Psoas muscle (tissue), 8 donors: ENCODE results near the gene NOL9. TPM values are rescaled to one million over a fixed set of nuclear protein-coding genes. Genes with fewer than 3 reads are reported as not detected.

Experiments
- ATAC-seq, 4 donors: fragments of 200-7000 bp; cut with Tn5 transposase; one replicate each; pipeline ENCODE4 v1.9.1; 2020; ENCODE audit warnings: moderate library complexity in 3 of 4, mild to moderate bottlenecking in 2 of 4
- DNase-seq, 2 donors: peaks; one replicate each; pipeline ENCODE4 v3.0.0-alpha.2; 2020
- H3K27ac ChIP-seq: fragments of 200-600 bp; one replicate; pipeline ENCODE4 v1.8.0; 2022
- H3K27me3 ChIP-seq, 3 donors: fragments of 200-600 bp in 1 of 3; one replicate each; pipeline versions ENCODE4 v1.6.1 to v1.8.0; 2013 to 2022; ENCODE audit warnings: low read length in 2 of 3, mild to moderate bottlenecking in 2 of 3, moderate library complexity in 1 of 3; ENCODE audit not compliant: insufficient read depth in 3 of 3
- H3K36me3 ChIP-seq, 2 donors: fragments of 200-600 bp in 1 of 2; one replicate each; pipeline versions ENCODE4 v1.6.1 to v1.8.0; 2013 to 2022; ENCODE audit warnings: low read depth in 1 of 2, mild to moderate bottlenecking in 1 of 2, moderate library complexity in 1 of 2; ENCODE audit not compliant: insufficient read depth in 1 of 2
- H3K4me1 ChIP-seq: fragments of 200-600 bp; one replicate; pipeline ENCODE4 v1.8.0; 2022
- H3K4me3 ChIP-seq: fragments of 200-600 bp; one replicate; pipeline ENCODE4 v1.8.0; 2022; ENCODE audit warnings: mild to moderate bottlenecking
- H3K9me3 ChIP-seq: fragments of 200-600 bp; one replicate; pipeline ENCODE4 v1.8.0; 2022
- CTCF ChIP-seq: fragments of 200-600 bp; IDR thresholded peaks from one replicate; pipeline ENCODE4 v1.8.0; 2022; ENCODE audit warnings: antibody characterized with exemption
- WGBS, 3 donors: extraction: QIAGEN DNeasy Blood & Tissue Kit; methylation state at CpG; one replicate each; pipeline versions ENCODE4 v1.1.6 to v1.1.7; 2013; 5-methylcytosine and 5-hydroxymethylcytosine counted together
- intact Hi-C, 2 donors: fragments of 100-400 bp; cut with DNase I; formaldehyde crosslinking; loops; one replicate each; pipeline versions ENCODE4 v1.11.0 to v1.14.2; 2022
- polyA plus RNA-seq, 3 donors: library from polyadenylated mRNA; stranded (reverse); fragments of 200-250 nt; gene quantifications; one replicate each; pipeline ENCODE4 v1.2.3, GENCODE V29; 2013
- total RNA-seq, 4 donors: library from RNA; stranded (reverse); fragmentation: NEBNext Ultra II Directional in 2 of 4; extraction: Animal tissue kit (Norgen Biotek cat#: 25700) in 2 of 4; gene quantifications; one replicate each; pipeline versions ENCODE4 v1.2.1 to v1.2.4, GENCODE V29; 2021 to 2023
- donor health status: healthy with polysubstance abuse.
- donor health status: DM: no; HTN: no; CAD: no; lungs with moderate emphysema.
- donor health status: Bipolar disorder and iron deficiency.
- donor health status: healthy.
- donor health status: DM: yes; HTN: yes; CAD: no.
- donor health status: DM: no; HTN: no; CAD: no.
- donor health status: DM: no; HTN: no; CAD: no.
- donor health status: DM: yes; HTN: yes; CAD: no.

The NOL9 gene
- total and polyA plus RNA-seq, 7 donors: 5.0 to 26.1 (median 17.1) TPM

- Histone ChIP-seq H3K4me1 (peaks cover 7% of the 10 kb centered on the region), H3K4me3 (peak within 1 kb of the TSS; percentile 64), H3K27me3 (peaks cover 0 to 18% (median 2%) of the 10 kb centered on the region in 3 donors), H3K27ac (peak within 1 kb of the TSS; percentile 53), H3K36me3 (no peaks in the 10 kb centered on the region), H3K9me3 (no peaks in the 10 kb centered on the region)
- 72 to 84% (median 74%) methylated on average over 6 of the region's 6 CpGs for WGBS, 3 donors
- DNase-seq (no peak), ATAC-seq (peak in 1 of 4 donors; percentile 20)
- intact Hi-C loops: no loop called here
- TF ChIP-seq CTCF: no peak
Observed at GRCh38 chr1:6491480-6491962, 62.8 kb downstream of the NOL9 start, which contains the start of gene PLEKHG5. PLEKHG5 (minus strand) TSS chr1:6491667; CDS start chr1:6477571, 14,096 bp downstream.

- peak overlapping the region; percentile 53 for H3K27ac ChIP-seq
- intact Hi-C loops: no loop called here
- WGBS, 3 donors: 55 to 69% (median 62%) methylated on average over 6 of the region's 6 CpGs
- peaks cover 0 to 18% (median 0%) of the 10 kb centered on the region in 3 donors for H3K27me3 ChIP-seq
- DNase-seq (no peak), ATAC-seq (no peak)
- peaks cover 7% of the 10 kb centered on the region for H3K4me1 ChIP-seq
- no peaks in the 10 kb centered on the region for H3K36me3 ChIP-seq
- TF ChIP-seq CTCF: no peak
- no peaks in the 10 kb centered on the region for H3K9me3 ChIP-seq
- peak overlapping the region; percentile 64 for H3K4me3 ChIP-seq
Observed at GRCh38 chr1:6491081-6491449, 63.2 kb downstream of the NOL9 start.

- H3K27ac ChIP-seq: peak overlapping the region; percentile 53
- H3K4me1 ChIP-seq: peaks cover 7% of the 10 kb centered on the region
- H3K27me3 ChIP-seq: peaks cover 0 to 21% (median 2%) of the 10 kb centered on the region in 3 donors
- H3K36me3 ChIP-seq: no peaks in the 10 kb centered on the region
- 2 to 6% (median 3%) methylated on average over 60 to 70 of the region's 70 CpGs for WGBS, 3 donors
- H3K4me3 ChIP-seq: peak overlapping the region; percentile 64
- no peaks in the 10 kb centered on the region for H3K9me3 ChIP-seq
- TF ChIP-seq CTCF: no peak
- DNase-seq: peak in 1 of 2 donors; percentile 54
- intact Hi-C loops: no loop called here
- ATAC-seq: peak; percentile 41 to 70 (median 58)
Observed at GRCh38 chr1:6490181-6491080, 63.9 kb downstream of the NOL9 start.

- ATAC-seq: peak; percentile 61 to 79 (median 70)
- peaks cover 0 to 27% (median 4%) of the 10 kb centered on the region in 3 donors for H3K27me3 ChIP-seq
- no peak overlapping the region for H3K27ac ChIP-seq
- no peaks in the 10 kb centered on the region for H3K36me3 ChIP-seq
- H3K4me1 ChIP-seq: peaks cover 7% of the 10 kb centered on the region
- intact Hi-C loops: loop anchor here in 1 of 2 donors (5.0 kb wide), 1 partner anchor 158 kb away; no protein-coding TSS in a partner anchor
- H3K9me3 ChIP-seq: no peaks in the 10 kb centered on the region
- WGBS, 3 donors: 14 to 15% (median 14%) methylated on average over 20 to 21 of the region's 21 CpGs
- peak; percentile 78 for TF ChIP-seq CTCF
- peak; percentile 70 to 80 for DNase-seq
- H3K4me3 ChIP-seq: peak overlapping the region; percentile 64
Observed at GRCh38 chr1:6489799-6490180, 64.5 kb downstream of the NOL9 start.
